Lower leg skin (tissue), 3 donors: ENCODE results near the gene ZFHX3.

ENCODE experiments used
- POLR2A ChIP-seq, 2 donors: fragments of 450-650 bp; IDR thresholded peaks; one replicate each; pipeline ENCODE4 v1.6.1; 2016 to 2017; ENCODE audit warnings: antibody characterized with exemption in 2 of 2, mild to moderate bottlenecking in 1 of 2, moderate library complexity in 1 of 2
- TF ChIP-seq, protein P1 (sequence below), 3 donors: fragments of 450-650 bp; IDR thresholded peaks; one replicate each; pipeline ENCODE4 v1.5.1; 2016; ENCODE audit warnings: antibody characterized with exemption in 3 of 3, mild to moderate bottlenecking in 3 of 3, moderate library complexity in 2 of 3

DNA sequence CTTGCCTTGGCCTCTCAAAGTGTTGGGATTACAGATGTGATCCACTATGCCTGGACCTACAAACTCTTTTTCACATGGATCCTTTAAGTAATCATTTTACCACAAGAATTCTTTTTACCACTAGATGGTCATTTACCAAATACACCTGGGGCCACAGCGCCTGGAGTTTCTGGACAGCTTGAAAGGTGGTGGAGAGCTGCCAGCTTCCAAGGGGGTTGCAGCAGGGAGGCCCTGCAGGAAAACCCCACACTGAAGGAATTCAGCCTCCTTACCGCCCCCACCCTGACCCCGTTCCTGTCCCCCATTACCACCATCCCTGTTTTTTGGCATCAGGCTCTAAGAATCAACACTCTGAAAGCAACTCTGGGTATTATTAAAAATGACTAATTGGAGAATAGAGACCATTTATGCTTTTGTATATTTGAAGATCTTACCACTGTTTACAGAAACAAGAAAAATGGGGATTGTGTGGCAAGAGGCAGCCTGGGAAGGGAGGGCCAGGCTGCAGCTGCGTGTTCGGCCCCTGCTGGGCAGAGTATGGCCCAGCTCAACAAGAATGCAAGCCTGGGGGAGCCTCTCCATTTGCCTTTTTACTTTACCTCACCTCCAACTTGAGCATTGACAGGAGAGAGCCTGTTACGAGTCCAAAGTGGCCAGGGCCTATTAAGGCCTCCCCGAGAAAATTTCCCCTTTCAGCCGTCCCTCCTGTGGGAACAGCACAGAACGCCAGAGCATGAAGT lies 209.9 kb downstream of the ZFHX3 start:
- no peak for TF ChIP-seq POLR2A (IDR thresholded peaks at IDR 0.05)
- TF ChIP-seq, protein P1, sequence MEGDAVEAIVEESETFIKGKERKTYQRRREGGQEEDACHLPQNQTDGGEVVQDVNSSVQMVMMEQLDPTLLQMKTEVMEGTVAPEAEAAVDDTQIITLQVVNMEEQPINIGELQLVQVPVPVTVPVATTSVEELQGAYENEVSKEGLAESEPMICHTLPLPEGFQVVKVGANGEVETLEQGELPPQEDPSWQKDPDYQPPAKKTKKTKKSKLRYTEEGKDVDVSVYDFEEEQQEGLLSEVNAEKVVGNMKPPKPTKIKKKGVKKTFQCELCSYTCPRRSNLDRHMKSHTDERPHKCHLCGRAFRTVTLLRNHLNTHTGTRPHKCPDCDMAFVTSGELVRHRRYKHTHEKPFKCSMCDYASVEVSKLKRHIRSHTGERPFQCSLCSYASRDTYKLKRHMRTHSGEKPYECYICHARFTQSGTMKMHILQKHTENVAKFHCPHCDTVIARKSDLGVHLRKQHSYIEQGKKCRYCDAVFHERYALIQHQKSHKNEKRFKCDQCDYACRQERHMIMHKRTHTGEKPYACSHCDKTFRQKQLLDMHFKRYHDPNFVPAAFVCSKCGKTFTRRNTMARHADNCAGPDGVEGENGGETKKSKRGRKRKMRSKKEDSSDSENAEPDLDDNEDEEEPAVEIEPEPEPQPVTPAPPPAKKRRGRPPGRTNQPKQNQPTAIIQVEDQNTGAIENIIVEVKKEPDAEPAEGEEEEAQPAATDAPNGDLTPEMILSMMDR (IDR thresholded peaks at IDR 0.05), result no peak
